ENCODE measurements around the gene MAB21L1. TPM values are rescaled to one million over a fixed set of nuclear protein-coding genes. Genes with fewer than 3 reads are reported as not detected.

The MAB21L1 gene
- total and polyA plus RNA-seq, 2 donors (not counting 1 experiment from before 2014, with no cell fraction given): 2.0 to 2.7 TPM

GRCh38 chr13:35449821-35450220 lies 26.7 kb downstream of the MAB21L1 start:
- Histone ChIP-seq H2AFZ (ENCODE audit: low read length) (no peak overlapping the region), H3K79me2 (ENCODE audit: control insufficient read depth, insufficient read depth, low read length) (no peaks in the 10 kb centered on the region), H3K4me1 (ENCODE audit: control insufficient read depth, extremely low read depth, insufficient read depth, low read length) (no peaks in the 10 kb centered on the region), H3K27me3 (ENCODE audit: control insufficient read depth, insufficient read depth, low read length) (no peaks in the 10 kb centered on the region), H3K4me3 (replicated peaks in 1 of 4; ENCODE audit: control extremely low read depth in 1 of 4, insufficient read depth in 1 of 4, low read depth in 3 of 4, low read length in 4 of 4) (no peak overlapping the region), H3K9me3 (ENCODE audit: control insufficient read depth, insufficient read depth, low read depth, low read length) (no peaks in the 10 kb centered on the region), H4K20me1 (ENCODE audit: control insufficient read depth, extremely low read depth, insufficient read depth, low read length) (no peaks in the 10 kb centered on the region), H3K36me3 (ENCODE audit: control insufficient read depth, insufficient read depth, low read length) (no peaks in the 10 kb centered on the region), H3K9ac (ENCODE audit: insufficient read depth, low read length) (no peak overlapping the region), H3K27ac (ENCODE audit: insufficient read depth, low read length) (no peak overlapping the region), H3K4me2 (ENCODE audit: extremely low read depth, insufficient read depth, low read length) (no peak overlapping the region)
- TF ChIP-seq EZH2 (IDR thresholded peaks at IDR 0.05; ENCODE audit: low read length, missing control alignments) (no peak), CTCF (conservative IDR thresholded peaks at IDR 0.05 in 1 of 2, IDR thresholded peaks at IDR 0.05 in 1 of 2; ENCODE audit: low read depth in 1 of 2, low read length in 2 of 2) (no peak)
- DNase-seq (ENCODE audit: low read depth in 2 of 2): no peak

GRCh38 chr13:35448465-35448864 lies 28.0 kb downstream of the MAB21L1 start:
- Histone ChIP-seq H3K4me1 (ENCODE audit: control insufficient read depth, extremely low read depth, insufficient read depth, low read length) (no peaks in the 10 kb centered on the region), H3K4me2 (ENCODE audit: extremely low read depth, insufficient read depth, low read length) (no peak overlapping the region), H3K27me3 (ENCODE audit: control insufficient read depth, insufficient read depth, low read length) (no peaks in the 10 kb centered on the region), H2AFZ (ENCODE audit: low read length) (no peak overlapping the region), H3K36me3 (ENCODE audit: control insufficient read depth, insufficient read depth, low read length) (no peaks in the 10 kb centered on the region), H3K9me3 (ENCODE audit: control insufficient read depth, insufficient read depth, low read depth, low read length) (no peaks in the 10 kb centered on the region), H3K4me3 (replicated peaks in 1 of 4; ENCODE audit: control extremely low read depth in 1 of 4, insufficient read depth in 1 of 4, low read depth in 3 of 4, low read length in 4 of 4) (no peak overlapping the region), H3K9ac (ENCODE audit: insufficient read depth, low read length) (no peak overlapping the region), H3K27ac (ENCODE audit: insufficient read depth, low read length) (no peak overlapping the region), H4K20me1 (ENCODE audit: control insufficient read depth, extremely low read depth, insufficient read depth, low read length) (no peaks in the 10 kb centered on the region), H3K79me2 (ENCODE audit: control insufficient read depth, insufficient read depth, low read length) (no peaks in the 10 kb centered on the region)
- DNase-seq (ENCODE audit: low read depth in 2 of 2): no peak
- no peak for TF ChIP-seq CTCF (conservative IDR thresholded peaks at IDR 0.05 in 1 of 2, IDR thresholded peaks at IDR 0.05 in 1 of 2; ENCODE audit: low read depth in 1 of 2, low read length in 2 of 2)
- TF ChIP-seq EZH2 (IDR thresholded peaks at IDR 0.05; ENCODE audit: low read length, missing control alignments): no peak
